IMR-90 (cell line): Measurements from ENCODE around the gene GOLGA8N. TPM values are rescaled to one million over a fixed set of nuclear protein-coding genes. Genes with fewer than 3 reads are reported as not detected.
"Not testable (repeated sequence)": the region's sequence is repeated elsewhere in the genome, so short reads cannot be mapped to it uniquely, and the experiment has no call there.

Source experiments
- ATAC-seq: fragments of 200-7000 bp; cut with Tn5 transposase; 2 replicates; pipeline ENCODE4 v1.9.1; 2020; ENCODE audit warnings: low read depth, mild to moderate bottlenecking, moderate library complexity
- Bru-seq: library from RNA; stranded (reverse); fragments of 400-500 nt; gene quantifications from one replicate; lab custom pipeline; 2021; lab: Mats Ljungman, UMichigan
- BruChase-seq, 2 experiments: library from RNA; stranded (reverse); fragments of 400-500 nt; gene quantifications; one replicate each; lab custom pipeline; 2021; lab: Mats Ljungman, UMichigan
- BruUV-seq: library from RNA; stranded (reverse); fragments of 400-500 nt; replicated peaks from 2 replicates; lab custom pipeline; 2021; lab: Mats Ljungman, UMichigan
- CTCF ChIA-PET: fragments of 300-600 bp; formaldehyde crosslinking; extraction: SDS; loops from one replicate; lab custom pipeline; 2021; ENCODE audit warnings: antibody characterized with exemption; lab: Yijun Ruan, JAX
- POLR2A ChIA-PET: fragments of 300-600 bp; sonication (Branson Sonifier 250); formaldehyde crosslinking; loops from one replicate; lab custom pipeline; 2022; ENCODE audit warnings: antibody characterized with exemption; ENCODE audit not compliant: unreplicated experiment; lab: Charles Lee
- DNase-seq: peaks from one replicate; pipeline ENCODE4 v3.0.0; 2013
- H2AFZ ChIP-seq: replicated peaks from 2 replicates; pipeline ENCODE3; 2013; ENCODE audit warnings: low read length, mild to moderate bottlenecking; ENCODE audit not compliant: poor library complexity
- H2AK5ac ChIP-seq: 2 replicates; pipeline ENCODE4 v1.6.1; 2013; ENCODE audit warnings: low read depth, low read length, inconsistent platforms
- H2AK9ac ChIP-seq: replicated peaks from 2 replicates; pipeline ENCODE3; 2013; ENCODE audit warnings: mild to moderate bottlenecking, low read depth, low read length, moderate library complexity; ENCODE audit not compliant: poor library complexity
- H2BK120ac ChIP-seq: 2 replicates; pipeline ENCODE4 v1.6.1; 2013; ENCODE audit warnings: low read depth, low read length, inconsistent platforms
- H2BK15ac ChIP-seq: 3 replicates; pipeline ENCODE4 v1.6.1; 2013; ENCODE audit warnings: low read depth, low read length, inconsistent platforms
- H2BK20ac ChIP-seq: 2 replicates; pipeline ENCODE4 v1.6.1; 2013; ENCODE audit warnings: low read depth, mild to moderate bottlenecking, inconsistent platforms, low read length, moderate library complexity
- H2BK5ac ChIP-seq: 2 replicates; pipeline ENCODE4 v1.6.1; 2013; ENCODE audit warnings: mild to moderate bottlenecking, low read depth, low read length, inconsistent platforms; ENCODE audit not compliant: poor library complexity, severe bottlenecking
- H3K14ac ChIP-seq: replicated peaks from 2 replicates; pipeline ENCODE4 v1.6.1; 2013; ENCODE audit warnings: low read depth, low read length, inconsistent platforms
- H3K18ac ChIP-seq: 2 replicates; pipeline ENCODE4 v1.6.1; 2013; ENCODE audit warnings: low read depth, low read length, control low read depth
- H3K23ac ChIP-seq: 2 replicates; pipeline ENCODE4 v1.6.1; 2013; ENCODE audit warnings: low read depth, low read length, inconsistent platforms
- H3K27ac ChIP-seq: 2 replicates; pipeline ENCODE4 v1.5.1; 2013; ENCODE audit warnings: mild to moderate bottlenecking, control low read depth, low read length; ENCODE audit not compliant: insufficient read depth
- H3K27me3 ChIP-seq: 2 replicates; pipeline ENCODE4 v1.6.1; 2013; ENCODE audit warnings: low read length; ENCODE audit not compliant: control insufficient read depth, insufficient read depth
- H3K36me3 ChIP-seq: 2 replicates; pipeline ENCODE4 v1.6.1; 2013; ENCODE audit warnings: low read length, mixed read lengths; ENCODE audit not compliant: control insufficient read depth, insufficient read depth
- H3K4ac ChIP-seq: 2 replicates; pipeline ENCODE4 v1.6.1; 2013; ENCODE audit warnings: low read depth, low read length, inconsistent platforms
- H3K4me1 ChIP-seq: 2 replicates; pipeline ENCODE4 v1.6.1; 2013; ENCODE audit warnings: low read length, mixed read lengths; ENCODE audit not compliant: control insufficient read depth, insufficient read depth
- H3K4me2 ChIP-seq: 2 replicates; pipeline ENCODE4 v1.6.1; 2013; ENCODE audit warnings: low read depth, mild to moderate bottlenecking, control low read depth, low read length, moderate library complexity
- H3K4me3 ChIP-seq: 2 replicates; pipeline ENCODE4 v1.5.1; 2013; ENCODE audit warnings: low read depth, mild to moderate bottlenecking, control low read depth, low read length, moderate library complexity; ENCODE audit not compliant: insufficient read depth
- H3K56ac ChIP-seq: 2 replicates; pipeline ENCODE4 v1.6.1; 2013; ENCODE audit warnings: low read length, inconsistent platforms; ENCODE audit not compliant: insufficient read depth; ENCODE audit errors: extremely low read depth
- H3K79me1 ChIP-seq, 2 experiments: 2 replicates each; pipeline ENCODE4 v1.6.1; 2013; ENCODE audit warnings: low read length in 2 of 2, inconsistent platforms in 1 of 2, low read depth in 1 of 2
- H3K9ac ChIP-seq: 2 replicates; pipeline ENCODE4 v1.6.1; 2013; ENCODE audit warnings: low read depth, low read length, control low read depth
- H3K9me1 ChIP-seq: 2 replicates; pipeline ENCODE4 v1.6.1; 2013; ENCODE audit warnings: low read length, inconsistent platforms; ENCODE audit not compliant: insufficient read depth
- H3K9me3 ChIP-seq: 2 replicates; pipeline ENCODE4 v1.6.1; 2013; ENCODE audit warnings: low read length; ENCODE audit not compliant: control insufficient read depth, insufficient read depth
- H4K20me1 ChIP-seq: 2 replicates; pipeline ENCODE4 v1.6.1; 2013; ENCODE audit warnings: low read length, inconsistent platforms; ENCODE audit not compliant: insufficient read depth
- H4K5ac ChIP-seq: 2 replicates; pipeline ENCODE4 v1.6.1; 2013; ENCODE audit warnings: mild to moderate bottlenecking, low read depth, low read length, control low read depth
- H4K8ac ChIP-seq, 2 experiments: 2 replicates each; pipeline ENCODE4 v1.6.1; 2013; ENCODE audit warnings: low read depth in 2 of 2, low read length in 2 of 2, control low read depth in 1 of 2, inconsistent platforms in 1 of 2
- H4K91ac ChIP-seq: 2 replicates; pipeline ENCODE4 v1.6.1; 2013; ENCODE audit warnings: low read depth, low read length, inconsistent platforms; ENCODE audit not compliant: insufficient read depth
- WGBS, 2 experiments: methylation state at CpG; one replicate each; pipeline versions ENCODE4 v1.1.5 to v1.1.7; 2013; ENCODE audit warnings: missing lambda C conversion rate in 2 of 2; ENCODE audit not compliant: insufficient read length in 1 of 2; ENCODE audit errors: extremely low coverage in 2 of 2; 5-methylcytosine and 5-hydroxymethylcytosine counted together
- dilution Hi-C: fragments of 300-500 bp; cut with HindIII; formaldehyde crosslinking; loops from one replicate; pipeline ENCODE4 v1.14.3; 2018; ENCODE audit warnings: low sequenced_read_pairs; ENCODE audit not compliant: unreplicated experiment
- in situ Hi-C: fragments of 300-500 bp; cut with MboI; formaldehyde crosslinking; loops from 3 replicates; pipeline ENCODE4 v1.14.3; 2019; ENCODE audit warnings: low sequenced_read_pairs, inconsistent platforms, mixed read lengths
- intact Hi-C: fragments of 100-400 bp; cut with micrococcal nuclease; formaldehyde crosslinking; loops from 2 replicates; pipeline ENCODE4 v1.10.0; 2022
- long read RNA-seq: library from polyadenylated mRNA; unstranded; transcript quantifications from one replicate; pipeline ENCODE4 v2.0.0, GENCODE V29; 2021; ENCODE audit not compliant: unreplicated experiment
- polyA plus RNA-seq, 3 experiments: library from polyadenylated mRNA; depleted of rRNA; stranded (reverse); fragments of >200 nt; gene quantifications; 2 replicates each; pipeline ENCODE4 v1.2.3, GENCODE V29; 2012; ENCODE audit warnings: low replicate concordance in 1 of 3
- total RNA-seq: library from RNA; depleted of rRNA; stranded (reverse); fragments of >200 nt; gene quantifications from 2 replicates; pipeline ENCODE4 v1.2.3, GENCODE V29; 2012; rRNA removed

The GOLGA8N gene
- total RNA-seq (0.72 and 0.83 TPM in 2 replicates), polyA plus RNA-seq (2012; rRNA removed) (1.2 and 1.8 TPM in 2 replicates), Bru-seq, nascent RNA (percentile 43 among the genes with signal in this experiment), BruChase-seq, experiment 1, labeled RNA remaining after a 6-hour chase (percentile 57 among the genes with signal in this experiment), BruChase-seq, experiment 2, labeled RNA remaining after a 2-hour chase (percentile 56 among the genes with signal in this experiment)
- polyA plus RNA-seq (2012; cell fraction: cytosol; rRNA removed), result 0.21 and 0.40 TPM in 2 replicates
- polyA plus RNA-seq (2012; cell fraction: nucleus; rRNA removed; ENCODE audit: low replicate concordance), result 8.8 and 24.2 TPM in 2 replicates
- long read RNA-seq, result 0 reads

DNA sequence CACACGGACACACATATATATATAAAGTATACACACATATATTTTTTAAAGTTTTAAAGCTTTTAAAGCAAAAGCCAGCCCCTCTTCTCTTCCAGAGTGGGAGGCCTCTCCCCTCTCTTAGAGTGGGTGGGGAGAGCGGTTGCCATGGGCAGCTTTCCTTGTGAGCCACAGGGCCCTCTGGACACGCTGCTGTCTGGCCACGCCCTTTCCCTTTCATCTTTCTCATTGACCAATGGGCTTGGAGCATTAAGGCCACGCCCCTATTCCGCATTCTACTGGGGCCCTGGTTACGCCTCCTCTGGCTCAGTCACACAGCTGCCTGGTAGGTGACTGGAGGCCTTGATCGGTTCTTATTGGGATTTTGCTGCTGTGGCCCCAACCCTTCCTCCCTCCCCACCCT, at the start of gene GOLGA8N:
GOLGA8N (plus strand) TSS at position 306 of the 400 bp plus-strand sequence.
- H3K23ac ChIP-seq, H3K4me2 ChIP-seq, H3K27ac ChIP-seq, H3K79me1 ChIP-seq, H3K9ac ChIP-seq, intact Hi-C loops, POLR2A ChIA-PET, H2AK5ac ChIP-seq, H4K91ac ChIP-seq, dilution Hi-C loops, ATAC-seq, H2BK15ac ChIP-seq, H2AK9ac ChIP-seq, H3K4ac ChIP-seq, H3K18ac ChIP-seq, BruUV-seq, H3K27me3 ChIP-seq, H3K14ac ChIP-seq, H4K5ac ChIP-seq, H3K4me3 ChIP-seq, H4K20me1 ChIP-seq, H3K4me1 ChIP-seq, H3K36me3 ChIP-seq, H2BK120ac ChIP-seq, DNase-seq, CTCF ChIA-PET, H2BK5ac ChIP-seq, H4K8ac ChIP-seq, H3K9me3 ChIP-seq, in situ Hi-C loops, H3K9me1 ChIP-seq, H3K56ac ChIP-seq, H2AFZ ChIP-seq, H2BK20ac ChIP-seq: not testable (repeated sequence)
- WGBS, 2 experiments, result no CpG with 5 or more reads among the region's 8 CpGs

DNA sequence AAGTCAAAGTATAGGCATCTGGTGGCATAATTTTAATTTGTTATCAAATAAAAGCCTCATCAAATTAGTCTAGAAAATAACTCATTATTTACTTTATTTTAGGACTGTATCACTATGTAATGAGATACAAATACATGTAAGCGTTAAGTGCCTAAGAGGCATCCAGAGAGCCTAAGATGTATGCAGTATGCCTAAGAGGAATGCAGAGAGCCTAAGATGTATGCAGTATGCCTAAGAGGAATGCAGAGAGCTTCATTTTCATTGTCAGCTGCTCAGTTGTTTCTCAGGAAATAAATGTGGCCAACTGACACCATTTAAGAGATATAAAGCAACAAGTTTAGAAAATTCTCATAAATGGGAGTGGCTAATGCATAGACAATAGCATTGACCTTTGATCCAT, 49.8 kb upstream of the GOLGA8N start:
- H3K9me1 ChIP-seq, H2AFZ ChIP-seq, H3K4ac ChIP-seq, H3K56ac ChIP-seq, H3K9ac ChIP-seq, H3K27me3 ChIP-seq, H2AK5ac ChIP-seq, H3K9me3 ChIP-seq, DNase-seq, H3K79me1 ChIP-seq, H2AK9ac ChIP-seq, H3K18ac ChIP-seq, H3K14ac ChIP-seq, H3K4me1 ChIP-seq, H4K20me1 ChIP-seq, H3K4me3 ChIP-seq, H3K36me3 ChIP-seq, H3K23ac ChIP-seq, H3K27ac ChIP-seq, H2BK120ac ChIP-seq, H3K4me2 ChIP-seq, intact Hi-C loops, CTCF ChIA-PET, BruUV-seq, H2BK20ac ChIP-seq, H2BK5ac ChIP-seq, H4K5ac ChIP-seq, POLR2A ChIA-PET, H2BK15ac ChIP-seq, dilution Hi-C loops, in situ Hi-C loops, H4K91ac ChIP-seq, H4K8ac ChIP-seq: not testable (repeated sequence)
- peak; percentile 71 for ATAC-seq
- WGBS, 2 experiments, result no CpG with 5 or more reads among the region's 1 CpG
